CD4-positive, alpha-beta T cell treated with Interferon alpha-2 for 1 hour (primary cell): ENCODE data around the gene SKOR2.

ENCODE experiments used
- DNase-seq, 2 donors: peaks; one replicate each; pipeline ENCODE4 v3.0.0-alpha.2; 2020 to 2022

The SKOR2 gene

GRCh38 chr18:47251289-47252120, at the start of gene SKOR2:
TSS of gene SKOR2 (minus strand) at chr18:47251660. CDS start at chr18:47249183, 2,477 bp downstream.
- no peak for DNase-seq

GRCh38 chr18:47296462-47296861, 45.0 kb upstream of the SKOR2 start:
- no peak for DNase-seq

GRCh38 chr18:47294801-47295200, 43.3 kb upstream of the SKOR2 start:
- no peak for DNase-seq

GRCh38 chr18:47288741-47289140, 37.3 kb upstream of the SKOR2 start:
- no peak for DNase-seq

- DNase-seq = no peak
Observed at GRCh38 chr18:47287911-47288585, 36.6 kb upstream of the SKOR2 start.

- no peak for DNase-seq
Observed at GRCh38 chr18:47286776-47287410, 35.4 kb upstream of the SKOR2 start.

- DNase-seq = no peak
Observed at GRCh38 chr18:47285456-47285855, 34.0 kb upstream of the SKOR2 start.

- DNase-seq = no peak
Observed at GRCh38 chr18:47284721-47285395, 33.4 kb upstream of the SKOR2 start.

GRCh38 chr18:47283476-47283875, 32.0 kb upstream of the SKOR2 start:
- peak in 1 of 2 donors; percentile 12 for DNase-seq

GRCh38 chr18:47280121-47280520, 28.7 kb upstream of the SKOR2 start:
- DNase-seq = no peak

- DNase-seq = no peak
Observed at GRCh38 chr18:47274961-47275360, 23.5 kb upstream of the SKOR2 start.

- no peak for DNase-seq
Observed at GRCh38 chr18:47265197-47265596, 13.7 kb upstream of the SKOR2 start.

- no peak for DNase-seq
Observed at GRCh38 chr18:47264308-47264700, 12.8 kb upstream of the SKOR2 start.

GRCh38 chr18:47263430-47264307, 12.2 kb upstream of the SKOR2 start:
- DNase-seq = no peak

GRCh38 chr18:47263150-47263429, 11.6 kb upstream of the SKOR2 start:
- no peak for DNase-seq

- DNase-seq = no peak
Observed at GRCh38 chr18:47262301-47263149, 11.1 kb upstream of the SKOR2 start.

- DNase-seq = no peak
Observed at GRCh38 chr18:47261902-47262300, 10.4 kb upstream of the SKOR2 start.

- no peak for DNase-seq
Observed at GRCh38 chr18:47260924-47261701, 9.7 kb upstream of the SKOR2 start.

- DNase-seq = no peak
Observed at GRCh38 chr18:47260120-47260923, 8.9 kb upstream of the SKOR2 start.
